GM23338 (cell line): Measurements from ENCODE around the gene IL36B. TPM values are rescaled to one million over a fixed set of nuclear protein-coding genes. Genes with fewer than 3 reads are reported as not detected.

Experiments used
- ATAC-seq: fragments of 200-7000 bp; cut with Tn5 transposase; 3 replicates; pipeline ENCODE4 v1.9.1; 2020
- DNase-seq: peaks from one replicate; pipeline ENCODE4 v3.0.0-alpha.2; 2015; ENCODE audit warnings: low spot score
- H2AFZ ChIP-seq: fragments of 200-600 bp; sonication (generic); 2 replicates; pipeline ENCODE4 v1.8.0; 2016; ENCODE audit warnings: antibody characterized with exemption, mild to moderate bottlenecking, moderate library complexity
- H3F3A ChIP-seq: fragments of 200-600 bp; sonication (generic); replicated peaks from 2 replicates; pipeline ENCODE4 v1.8.0; 2017; ENCODE audit warnings: antibody characterized with exemption, mixed run types, low read depth
- H3K27ac ChIP-seq: fragments of 200-600 bp; sonication (generic); 2 replicates; pipeline ENCODE4 v1.6.1; 2016; ENCODE audit warnings: low read depth
- H3K27me3 ChIP-seq: fragments of 200-600 bp; sonication (generic); 2 replicates; pipeline ENCODE4 v1.8.0; 2016; ENCODE audit warnings: mild to moderate bottlenecking, mixed run types, moderate library complexity; ENCODE audit not compliant: insufficient read depth
- H3K36me3 ChIP-seq: fragments of 200-600 bp; sonication (generic); 2 replicates; pipeline ENCODE4 v1.8.0; 2016; ENCODE audit warnings: mild to moderate bottlenecking; ENCODE audit not compliant: insufficient read depth
- H3K4me1 ChIP-seq: fragments of 200-600 bp; sonication (generic); 2 replicates; pipeline ENCODE4 v1.8.0; 2016; ENCODE audit warnings: mild to moderate bottlenecking, moderate library complexity; ENCODE audit not compliant: insufficient read depth
- H3K4me2 ChIP-seq: fragments of 200-600 bp; sonication (generic); 2 replicates; pipeline ENCODE4 v1.7.1; 2017; ENCODE audit warnings: mixed run types
- H3K4me3 ChIP-seq: fragments of 200-600 bp; sonication (generic); 2 replicates; pipeline ENCODE4 v1.6.1; 2016; ENCODE audit warnings: mixed run types
- H3K79me2 ChIP-seq: fragments of 200-600 bp; sonication (generic); replicated peaks from 2 replicates; pipeline ENCODE4 v1.8.0; 2017; ENCODE audit warnings: mild to moderate bottlenecking; ENCODE audit not compliant: insufficient read depth
- H3K9me2 ChIP-seq: fragments of 200-600 bp; sonication (generic); 2 replicates; pipeline ENCODE4 v1.8.0; 2017; ENCODE audit not compliant: insufficient read depth
- H4K20me1 ChIP-seq: fragments of 200-600 bp; sonication (generic); replicated peaks from 2 replicates; pipeline ENCODE4 v1.8.0; 2017; ENCODE audit warnings: mild to moderate bottlenecking; ENCODE audit not compliant: insufficient read depth
- H3K27ac Mint-ChIP-seq: 2 replicates; pipeline ENCODE4 v1.8.0; 2020; ENCODE audit warnings: inconsistent platforms, mild to moderate bottlenecking, moderate library complexity, mixed read lengths
- H3K27me3 Mint-ChIP-seq: 3 replicates; pipeline ENCODE4 v1.8.0; 2022; ENCODE audit warnings: low read depth, mild to moderate bottlenecking, moderate library complexity, mixed read lengths, inconsistent platforms; ENCODE audit not compliant: insufficient read depth, poor library complexity
- H3K36me3 Mint-ChIP-seq: 3 replicates; pipeline ENCODE4 v1.8.0; 2021; ENCODE audit warnings: low read depth, mild to moderate bottlenecking, inconsistent platforms, moderate library complexity, mixed read lengths
- H3K4me1 Mint-ChIP-seq: 3 replicates; pipeline ENCODE4 v1.8.0; 2020; ENCODE audit warnings: mild to moderate bottlenecking, inconsistent platforms, mixed read lengths
- H3K4me3 Mint-ChIP-seq: 3 replicates; pipeline ENCODE4 v1.8.0; 2021; ENCODE audit warnings: moderate library complexity, mild to moderate bottlenecking, inconsistent platforms, mixed read lengths
- H3K9me3 Mint-ChIP-seq: 3 replicates; pipeline ENCODE4 v1.8.0; 2020; ENCODE audit warnings: moderate library complexity, mild to moderate bottlenecking, inconsistent platforms, mixed read lengths
- CREB1 ChIP-seq: fragments of 250-450 bp; sonication (Bioruptor Pico); IDR thresholded peaks from 2 replicates; pipeline ENCODE4 v1.5.0; 2020; ENCODE audit warnings: low read depth, mild to moderate bottlenecking, moderate library complexity
- CTCF ChIP-seq, 2 experiments: fragments of 200-600 bp in 1 of 2; sonication (generic) in 1 of 2; conservative IDR thresholded peaks; 2 replicates each; pipeline versions ENCODE4 v1.5.1 to v1.6.1; 2016 to 2017; ENCODE audit warnings: antibody characterized with exemption in 2 of 2, low read depth in 2 of 2, mild to moderate bottlenecking in 2 of 2, moderate library complexity in 1 of 2
- ETS1 ChIP-seq: IDR thresholded peaks from 2 replicates; pipeline ENCODE4 v1.6.1; 2016; ENCODE audit warnings: antibody characterized with exemption
- EZH2 ChIP-seq: fragments of 200-600 bp; sonication (generic); IDR thresholded peaks from one replicate; pipeline ENCODE4 v1.8.0; 2017; ENCODE audit warnings: antibody characterized with exemption, mild to moderate bottlenecking, low read depth; ENCODE audit not compliant: unreplicated experiment
- EZH2phosphoT487 ChIP-seq: fragments of 200-600 bp; sonication (generic); IDR thresholded peaks from one replicate; pipeline ENCODE4 v1.8.1; 2018; ENCODE audit warnings: antibody characterized with exemption; ENCODE audit not compliant: unreplicated experiment
- JUNB ChIP-seq: IDR thresholded peaks from one replicate; pipeline ENCODE4 v1.6.1; 2016; ENCODE audit warnings: antibody characterized with exemption; ENCODE audit not compliant: unreplicated experiment
- NANOG ChIP-seq: IDR thresholded peaks from 2 replicates; pipeline ENCODE4 v1.6.1; 2016; ENCODE audit warnings: antibody characterized with exemption, borderline replicate concordance
- POLR2AphosphoS5 ChIP-seq: IDR thresholded peaks from 2 replicates; pipeline ENCODE4 v1.6.1; 2016; ENCODE audit warnings: antibody characterized with exemption, low read depth
- REST ChIP-seq: IDR thresholded peaks from one replicate; pipeline ENCODE4 v1.6.1; 2018; ENCODE audit warnings: antibody characterized with exemption; ENCODE audit not compliant: unreplicated experiment
- STAT1 ChIP-seq: IDR thresholded peaks from one replicate; pipeline ENCODE4 v1.6.1; 2016; ENCODE audit warnings: antibody characterized with exemption; ENCODE audit not compliant: unreplicated experiment
- ZNF114 ChIP-seq: fragments of 250-450 bp; sonication (Bioruptor Pico); IDR thresholded peaks from 2 replicates; pipeline ENCODE4 v1.5.0; 2020; ENCODE audit warnings: mild to moderate bottlenecking, moderate library complexity
- ZNF331 ChIP-seq: fragments of 250-450 bp; sonication (Bioruptor Pico); IDR thresholded peaks from 2 replicates; pipeline ENCODE4 v1.5.0; 2020; ENCODE audit warnings: low read depth, mild to moderate bottlenecking, moderate library complexity
- ZNF462 ChIP-seq: fragments of 250-450 bp; sonication (Bioruptor Pico); IDR thresholded peaks from 2 replicates; pipeline ENCODE4 v1.5.0; 2020; ENCODE audit warnings: mild to moderate bottlenecking, moderate library complexity
- polyA plus RNA-seq: library from polyadenylated mRNA; unstranded; fragments of >200 nt; fragmentation: Nextera tagmentation; extraction: Ambion mirVana; gene quantifications from 2 replicates; pipeline ENCODE4 v1.2.1, GENCODE V29; 2016
- total RNA-seq: library from RNA; depleted of rRNA; stranded (reverse); fragments of >200 nt; shearing (Covaris generic); gene quantifications from 2 replicates; pipeline ENCODE4 v1.2.3, GENCODE V29; 2014

The IL36B gene
- total and polyA plus RNA-seq, 2 experiments from 2014 or later = not detected

GRCh38 chr2:113064898-113065297 lies 12.2 kb upstream of the IL36B start:
- Mint-ChIP-seq H3K27me3 (peaks cover 9% of the 10 kb centered on the region), H3K36me3 (no peaks in the 10 kb centered on the region; the same call in 2 of the 3 replicates), H3K4me3 (no peak overlapping the region), H3K4me1 (peaks cover 6% of the 10 kb centered on the region; the same call in 1 of the 3 replicates), H3K27ac (no peak overlapping the region), H3K9me3 (peaks cover 10% of the 10 kb centered on the region; the same call in 2 of the 3 replicates)
- Histone ChIP-seq H4K20me1 (no peaks in the 10 kb centered on the region), H3K36me3 (no peaks in the 10 kb centered on the region), H3K4me2 (no peak overlapping the region), H3K9me2 (peaks cover 5% of the 10 kb centered on the region), H3K27ac (no peak overlapping the region), H3K79me2 (no peaks in the 10 kb centered on the region), H2AFZ (no peak overlapping the region), H3K27me3 (no peaks in the 10 kb centered on the region), H3K4me3 (no peak overlapping the region), H3K4me1 (no peaks in the 10 kb centered on the region), H3F3A (no peaks in the 10 kb centered on the region)
- DNase-seq (no peak), ATAC-seq (no peak)
- no peak for TF ChIP-seq ZNF114 (CRISPR knock-in tag)
- TF ChIP-seq ZNF331 (CRISPR knock-in tag) = no peak
- TF ChIP-seq NANOG = no peak
- TF ChIP-seq STAT1 = no peak
- TF ChIP-seq CREB1 (CRISPR knock-in tag) = no peak
- TF ChIP-seq JUNB = no peak
- TF ChIP-seq CTCF (conservative IDR thresholded peaks at IDR 0.05; ENCODE audit: low read depth in 2 of 2) = no peak
- TF ChIP-seq EZH2phosphoT487 = no peak
- no peak for TF ChIP-seq ZNF462 (CRISPR knock-in tag)
- TF ChIP-seq POLR2AphosphoS5 = no peak
- no peak for TF ChIP-seq EZH2
- no peak for TF ChIP-seq ETS1
- no peak for TF ChIP-seq REST
